Retinal pigment epithelial cell (primary cell): ENCODE data around the gene SCAF8.

Experiments used
- DNase-seq: peaks from one replicate; pipeline ENCODE4 v3.0.0-alpha.2; 2010; ENCODE audit warnings: low read depth
- H3K4me3 ChIP-seq: 2 replicates; pipeline ENCODE4 v1.5.1; 2011; ENCODE audit warnings: mild to moderate bottlenecking, low read length, control low read depth, moderate library complexity
- TF ChIP-seq, protein P1 (sequence below): conservative IDR thresholded peaks from 2 replicates; pipeline ENCODE4 v1.5.1; 2011; ENCODE audit warnings: low read depth, low read length, control low read depth, inconsistent platforms

The SCAF8 gene

DNA sequence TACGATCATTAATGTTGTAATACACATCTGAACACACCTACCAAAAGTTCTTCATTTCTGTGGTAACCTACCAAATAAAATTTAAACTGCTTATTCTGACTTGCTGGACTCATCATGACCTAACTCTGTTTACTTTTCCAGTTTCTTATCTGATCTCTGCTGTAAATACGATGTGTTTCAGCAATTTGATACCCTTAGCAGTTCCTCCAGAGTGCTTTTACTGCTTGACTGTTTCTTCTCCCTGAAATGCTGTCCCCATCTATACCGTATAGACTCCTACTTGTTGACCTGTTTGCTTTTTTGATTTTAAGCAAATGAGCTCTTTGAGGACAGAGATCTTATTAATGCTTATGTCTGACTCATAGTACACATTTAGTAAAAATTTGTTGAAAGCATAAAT, 119.5 kb downstream of the SCAF8 start:
- DNase-seq, result no peak
- TF ChIP-seq, protein P1, sequence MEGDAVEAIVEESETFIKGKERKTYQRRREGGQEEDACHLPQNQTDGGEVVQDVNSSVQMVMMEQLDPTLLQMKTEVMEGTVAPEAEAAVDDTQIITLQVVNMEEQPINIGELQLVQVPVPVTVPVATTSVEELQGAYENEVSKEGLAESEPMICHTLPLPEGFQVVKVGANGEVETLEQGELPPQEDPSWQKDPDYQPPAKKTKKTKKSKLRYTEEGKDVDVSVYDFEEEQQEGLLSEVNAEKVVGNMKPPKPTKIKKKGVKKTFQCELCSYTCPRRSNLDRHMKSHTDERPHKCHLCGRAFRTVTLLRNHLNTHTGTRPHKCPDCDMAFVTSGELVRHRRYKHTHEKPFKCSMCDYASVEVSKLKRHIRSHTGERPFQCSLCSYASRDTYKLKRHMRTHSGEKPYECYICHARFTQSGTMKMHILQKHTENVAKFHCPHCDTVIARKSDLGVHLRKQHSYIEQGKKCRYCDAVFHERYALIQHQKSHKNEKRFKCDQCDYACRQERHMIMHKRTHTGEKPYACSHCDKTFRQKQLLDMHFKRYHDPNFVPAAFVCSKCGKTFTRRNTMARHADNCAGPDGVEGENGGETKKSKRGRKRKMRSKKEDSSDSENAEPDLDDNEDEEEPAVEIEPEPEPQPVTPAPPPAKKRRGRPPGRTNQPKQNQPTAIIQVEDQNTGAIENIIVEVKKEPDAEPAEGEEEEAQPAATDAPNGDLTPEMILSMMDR, result no peak
- H3K4me3 ChIP-seq, result no peak overlapping the region

DNA sequence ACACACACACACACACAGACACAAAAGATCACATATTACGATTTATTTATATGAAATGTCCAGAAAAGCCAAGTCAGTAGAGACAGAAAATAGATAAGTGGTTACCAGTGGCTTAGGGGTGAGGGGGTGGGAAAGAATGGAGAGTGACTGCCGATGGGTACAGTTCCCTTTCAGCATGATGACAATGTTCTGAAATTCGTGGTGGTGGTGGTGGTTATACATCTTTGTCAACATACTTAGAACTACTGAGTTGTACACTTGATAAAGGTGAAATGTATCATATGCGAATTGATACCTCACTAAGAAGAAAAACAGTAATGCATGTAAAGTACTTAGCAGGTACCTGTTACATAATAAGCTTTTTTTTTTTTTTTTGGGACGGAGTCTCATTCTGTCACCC, 124.3 kb downstream of the SCAF8 start:
- no peak overlapping the region for H3K4me3 ChIP-seq
- TF ChIP-seq, protein P1, result no peak
- no peak for DNase-seq

DNA sequence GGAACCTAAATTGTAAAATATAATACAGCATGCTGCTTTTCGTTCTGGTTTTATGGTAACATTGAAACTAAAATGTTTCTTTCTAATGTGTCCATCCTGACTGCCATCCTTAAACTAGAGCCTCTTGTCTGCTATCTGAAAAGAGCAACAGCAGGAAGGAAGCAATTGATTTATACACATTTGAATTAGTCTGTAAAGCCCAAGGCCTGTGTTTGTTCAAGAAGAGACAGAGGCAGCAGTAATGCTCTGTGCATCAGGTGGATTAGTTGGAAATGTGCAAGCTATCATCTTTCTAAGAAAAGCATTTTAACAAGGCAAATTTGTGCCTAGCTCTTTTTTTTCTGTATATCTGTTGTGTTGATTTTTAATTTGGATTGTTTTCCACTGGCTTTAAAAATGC, 128.6 kb downstream of the SCAF8 start:
- H3K4me3 ChIP-seq, result no peak overlapping the region
- TF ChIP-seq, protein P1, result no peak
- no peak for DNase-seq

DNA sequence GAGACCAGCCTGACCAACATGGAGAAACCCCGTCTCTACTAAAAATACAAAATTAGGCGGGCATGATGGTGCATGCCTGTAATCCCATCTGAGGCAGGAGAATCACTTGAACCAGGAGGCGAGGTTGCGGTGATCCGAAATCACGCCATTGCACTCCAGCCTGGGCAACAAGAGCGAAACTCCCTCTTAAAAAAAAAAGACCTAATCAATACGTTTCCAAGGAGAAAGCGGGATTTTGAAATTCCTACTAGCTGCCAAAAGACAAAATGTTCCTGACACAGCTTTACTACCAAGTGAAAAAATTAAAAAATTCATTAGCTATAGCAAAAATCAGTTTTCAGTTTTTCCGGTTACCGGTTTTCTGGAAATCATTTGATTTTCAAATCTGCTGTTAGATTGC, 129.3 kb downstream of the SCAF8 start:
- TF ChIP-seq, protein P1, result no peak
- no peak for DNase-seq
- H3K4me3 ChIP-seq, result no peak overlapping the region

DNA sequence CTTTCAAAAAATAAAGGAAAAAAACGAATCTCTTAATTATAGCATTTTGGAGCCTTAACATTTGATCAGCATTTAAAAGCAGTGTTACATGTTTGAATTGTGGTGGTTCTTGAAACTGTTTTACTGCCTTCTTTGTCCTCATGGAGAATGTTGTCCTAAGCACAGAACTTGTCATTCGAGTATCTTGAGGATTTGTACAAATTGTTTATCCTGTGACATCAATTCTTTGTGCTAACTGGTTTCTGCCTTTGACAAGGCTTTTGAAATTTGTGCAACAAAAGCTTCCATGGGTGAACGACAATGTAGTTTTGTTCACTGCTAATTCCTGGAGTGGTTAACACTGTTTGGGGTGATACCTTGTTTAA, 130.8 kb downstream of the SCAF8 start:
- H3K4me3 ChIP-seq, result no peak overlapping the region
- TF ChIP-seq, protein P1, result no peak
- DNase-seq, result no peak

DNA sequence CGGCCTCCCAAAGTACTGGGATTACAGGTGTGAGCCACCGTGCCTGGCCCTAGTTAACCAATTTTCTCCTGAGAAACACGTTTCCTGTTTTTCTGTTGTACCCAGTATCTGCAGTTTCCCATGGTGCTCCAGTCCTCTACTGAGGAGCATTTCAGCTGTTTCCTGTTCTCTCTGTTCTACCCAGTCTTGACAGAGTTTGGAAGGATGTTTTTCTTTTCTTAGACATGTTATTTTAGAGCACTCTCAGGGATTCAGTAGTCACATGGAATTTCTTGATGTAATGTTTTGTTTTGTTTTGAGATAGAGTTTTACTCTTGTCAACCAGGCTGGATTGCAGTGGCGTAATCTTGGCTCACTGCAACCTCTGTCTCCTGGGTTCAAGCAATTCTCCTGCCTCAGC, 132.1 kb downstream of the SCAF8 start:
- no peak for DNase-seq

DNA sequence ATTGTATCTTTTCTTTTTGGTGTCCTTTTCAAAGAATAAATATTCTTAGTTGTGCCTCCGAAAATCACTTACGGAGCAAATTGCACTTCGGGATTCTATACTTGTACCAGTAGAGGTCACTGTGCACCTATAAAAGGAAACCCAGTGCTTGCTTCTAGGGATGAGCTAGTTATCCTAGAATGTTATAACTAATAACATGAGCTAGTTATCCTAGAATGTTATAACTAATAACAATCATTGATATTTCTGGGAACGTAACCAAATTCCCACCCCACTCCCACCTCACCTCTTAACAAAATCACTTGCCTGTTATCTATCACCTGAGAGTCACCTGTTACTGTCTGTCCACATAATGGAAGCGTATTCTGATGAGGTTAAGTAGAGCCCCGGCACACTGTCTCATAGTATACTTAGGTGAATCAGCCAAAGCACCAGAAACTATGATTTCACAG, 135.0 kb downstream of the SCAF8 start:
- H3K4me3 ChIP-seq, result no peak overlapping the region
- DNase-seq, result peak; percentile 20
- TF ChIP-seq, protein P1, result peak; percentile 74

More for the DNA sequence above, 132.1 kb downstream of the SCAF8 start:
- TF ChIP-seq, protein P1, result no peak
- H3K4me3 ChIP-seq, result no peak overlapping the region
